HepG2 (cell line): Measurements from ENCODE around the gene BPHL. TPM values are rescaled to one million over a fixed set of nuclear protein-coding genes. Genes with fewer than 3 reads are reported as not detected.

Experiments
- CAMTA2 ChIP-seq: sonication (generic); formaldehyde crosslinking; IDR thresholded peaks from 2 replicates; pipeline ENCODE4 v1.4.0; 2020; ENCODE audit warnings: mild to moderate bottlenecking, missing genetic modification reagents, borderline replicate concordance
- CHD4 ChIP-seq: fragments of 200-600 bp; sonication (generic); IDR thresholded peaks from 2 replicates; pipeline ENCODE4 v1.7.0; 2017; ENCODE audit warnings: mild to moderate bottlenecking, low read length, borderline replicate concordance
- ERF ChIP-seq: IDR thresholded peaks from 2 replicates; pipeline ENCODE4 v1.6.1; 2018; ENCODE audit warnings: missing biosample characterization, missing genetic modification reagents
- FOXJ3 ChIP-seq: sonication (generic); formaldehyde crosslinking; IDR thresholded peaks from 2 replicates; pipeline ENCODE4 v1.4.0; 2020; ENCODE audit warnings: missing genetic modification reagents, mild to moderate bottlenecking, borderline replicate concordance
- GABPA ChIP-seq, 2 experiments: IDR thresholded peaks; 2 replicates each; pipeline ENCODE4 v1.6.1; 2011 to 2016; ENCODE audit warnings: low read depth in 2 of 2, low read length in 1 of 2, missing biosample characterization in 1 of 2, missing genetic modification characterization in 1 of 2
- GZF1 ChIP-seq: sonication (generic); formaldehyde crosslinking; IDR thresholded peaks from 2 replicates; pipeline ENCODE4 v1.5.1; 2020; ENCODE audit warnings: mild to moderate bottlenecking, missing genetic modification reagents
- HOXA7 ChIP-seq: sonication (generic); formaldehyde crosslinking; IDR thresholded peaks from 2 replicates; pipeline ENCODE4 v1.8.1; 2022; ENCODE audit warnings: mild to moderate bottlenecking, missing genetic modification reagents, moderate library complexity
- MAF1 ChIP-seq: sonication (generic); formaldehyde crosslinking; IDR thresholded peaks from 2 replicates; pipeline ENCODE4 v1.5.0; 2020; ENCODE audit warnings: missing genetic modification reagents, borderline replicate concordance
- NFRKB ChIP-seq: fragments of 450-650 bp; IDR thresholded peaks from 2 replicates; pipeline ENCODE4 v1.6.1; 2017
- NONO ChIP-seq, 2 experiments: fragments of 450-650 bp in 1 of 2; sonication (generic) in 1 of 2; formaldehyde crosslinking in 1 of 2; IDR thresholded peaks in 1 of 2; conservative IDR thresholded peaks in 1 of 2; 2 replicates each; pipeline versions ENCODE4 v1.6.1 to v1.8.0; 2017 to 2022; ENCODE audit warnings: mild to moderate bottlenecking in 1 of 2, missing genetic modification reagents in 1 of 2, moderate library complexity in 1 of 2
- POLR2AphosphoS5 ChIP-seq: IDR thresholded peaks from 2 replicates; pipeline ENCODE4 v1.6.1; 2012; ENCODE audit warnings: low read depth, low read length
- SRSF9 ChIP-seq: fragments of 200-400 bp; formaldehyde crosslinking; IDR thresholded peaks from 2 replicates; pipeline ENCODE4 v1.6.1; 2018; ENCODE audit warnings: borderline replicate concordance, mild to moderate bottlenecking, low read depth, low read length; ENCODE audit not compliant: insufficient read depth, poor library complexity, severe bottlenecking
- TERF1 ChIP-seq: sonication (generic); formaldehyde crosslinking; IDR thresholded peaks from 2 replicates; pipeline ENCODE4 v1.8.0; 2022; ENCODE audit warnings: mild to moderate bottlenecking, missing genetic modification reagents, moderate library complexity
- ZBTB1 ChIP-seq: sonication (generic); formaldehyde crosslinking; IDR thresholded peaks from 2 replicates; pipeline ENCODE4 v1.4.0; 2020; ENCODE audit warnings: missing genetic modification reagents, borderline replicate concordance
- ZFX ChIP-seq: sonication (generic); formaldehyde crosslinking; IDR thresholded peaks from 2 replicates; pipeline ENCODE4 v1.4.0; 2020; ENCODE audit warnings: mild to moderate bottlenecking, low read depth, missing genetic modification reagents, moderate library complexity
- ZKSCAN5 ChIP-seq: sonication (generic); formaldehyde crosslinking; IDR thresholded peaks from 2 replicates; pipeline ENCODE4 v1.5.1; 2020; ENCODE audit warnings: mild to moderate bottlenecking, missing genetic modification reagents
- ZMYM2 ChIP-seq: sonication (generic); formaldehyde crosslinking; IDR thresholded peaks from 2 replicates; pipeline ENCODE4 v1.8.0; 2022; ENCODE audit warnings: mild to moderate bottlenecking, missing genetic modification reagents
- ZNF17 ChIP-seq: sonication (generic); formaldehyde crosslinking; IDR thresholded peaks from 2 replicates; pipeline ENCODE4 v1.5.0; 2020; ENCODE audit warnings: mild to moderate bottlenecking, missing genetic modification reagents
- ZNF614 ChIP-seq: IDR thresholded peaks from 2 replicates; pipeline ENCODE4 v1.6.1; 2018; ENCODE audit warnings: missing biosample characterization, missing genetic modification reagents, inconsistent platforms, borderline replicate concordance
- ZNF691 ChIP-seq: sonication (generic); formaldehyde crosslinking; IDR thresholded peaks from 2 replicates; pipeline ENCODE4 v1.4.0; 2020; ENCODE audit warnings: missing genetic modification reagents, low read depth, mild to moderate bottlenecking, borderline replicate concordance
- ZXDC ChIP-seq: sonication (generic); formaldehyde crosslinking; IDR thresholded peaks from 2 replicates; pipeline ENCODE4 v1.5.0; 2020; ENCODE audit warnings: mild to moderate bottlenecking, missing genetic modification reagents
- ZZZ3 ChIP-seq: sonication (generic); formaldehyde crosslinking; IDR thresholded peaks from 2 replicates; pipeline ENCODE4 v1.4.0; 2020; ENCODE audit warnings: missing genetic modification reagents, mild to moderate bottlenecking, borderline replicate concordance
- polyA plus RNA-seq, 8 experiments: library from polyadenylated mRNA; depleted of rRNA in 3 of 8; stranded (reverse) in 7 of 8; unstranded in 1 of 8; fragments of >200 nt; fragmentation: Illumina TruSeq in 4 of 8; extraction: Trizol in 4 of 8; gene quantifications; 2 replicates each; pipeline versions ENCODE4 v1.2.1 to v1.2.3, GENCODE V29; 2011 to 2016; ENCODE audit warnings: low read depth in 4 of 8, missing spikeins in 1 of 8, mixed read lengths in 1 of 8; ENCODE audit not compliant: insufficient read depth in 1 of 8
- total RNA-seq, 5 experiments: library from RNA; depleted of rRNA; stranded (reverse); fragments of >200 nt; fragmentation: Illumina TruSeq; extraction: Trizol; gene quantifications; 2 replicates each; pipeline ENCODE4 v1.2.3, GENCODE V29; 2016; ENCODE audit warnings: low read depth in 1 of 5
- TF ChIP-seq, protein P1 (sequence below): sonication (generic); formaldehyde crosslinking; IDR thresholded peaks from 2 replicates; pipeline ENCODE4 v1.8.0; 2022; ENCODE audit warnings: mild to moderate bottlenecking, missing genetic modification reagents

The BPHL gene
- total and polyA plus RNA-seq, 2 of the 13 experiments (the other 11 are each of a cell fraction or from before 2014, with no cell fraction given): 37.8 to 39.5 TPM

GRCh38 chr6:3157131-3157933, 38.8 kb downstream of the BPHL start, which contains the start of gene TUBB2A (continued):
- TF ChIP-seq TERF1 (CRISPR knock-in tag) (peak; percentile 97), ZMYM2 (CRISPR knock-in tag) (no peak), ZXDC (no peak), NFRKB (no peak), ZNF17 (CRISPR knock-in tag) (no peak), ZFX (CRISPR knock-in tag) (peak; percentile 89), FOXJ3 (CRISPR knock-in tag) (no peak), HOXA7 (CRISPR knock-in tag) (no peak), ZZZ3 (CRISPR knock-in tag) (no peak), GABPA (IDR thresholded peaks at IDR 0.05; ENCODE audit: low read depth, low read length) (no peak), GABPA (CRISPR knock-in tag; IDR thresholded peaks at IDR 0.05; ENCODE audit: low read depth) (no peak), CAMTA2 (CRISPR knock-in tag) (peak; percentile 79; the same call in 1 of the 2 replicates), CHD4 (no peak), POLR2AphosphoS5 (peak; percentile 84), ZBTB1 (CRISPR knock-in tag) (no peak), ZKSCAN5 (CRISPR knock-in tag) (no peak), SRSF9 (no peak), ERF (CRISPR knock-in tag) (peak; percentile 74; the same call in 1 of the 2 replicates), MAF1 (peak; percentile 53; the same call in 1 of the 2 replicates), GZF1 (CRISPR knock-in tag) (no peak), ZNF691 (peak; percentile 54; the same call in 1 of the 2 replicates), NONO (IDR thresholded peaks at IDR 0.05) (no peak), NONO (CRISPR knock-in tag; conservative IDR thresholded peaks at IDR 0.05) (peak; percentile 86; the same call in 1 of the 2 replicates), ZNF614 (CRISPR knock-in tag) (peak; percentile 80; the same call in 1 of the 2 replicates)
- TF ChIP-seq, protein P1, sequence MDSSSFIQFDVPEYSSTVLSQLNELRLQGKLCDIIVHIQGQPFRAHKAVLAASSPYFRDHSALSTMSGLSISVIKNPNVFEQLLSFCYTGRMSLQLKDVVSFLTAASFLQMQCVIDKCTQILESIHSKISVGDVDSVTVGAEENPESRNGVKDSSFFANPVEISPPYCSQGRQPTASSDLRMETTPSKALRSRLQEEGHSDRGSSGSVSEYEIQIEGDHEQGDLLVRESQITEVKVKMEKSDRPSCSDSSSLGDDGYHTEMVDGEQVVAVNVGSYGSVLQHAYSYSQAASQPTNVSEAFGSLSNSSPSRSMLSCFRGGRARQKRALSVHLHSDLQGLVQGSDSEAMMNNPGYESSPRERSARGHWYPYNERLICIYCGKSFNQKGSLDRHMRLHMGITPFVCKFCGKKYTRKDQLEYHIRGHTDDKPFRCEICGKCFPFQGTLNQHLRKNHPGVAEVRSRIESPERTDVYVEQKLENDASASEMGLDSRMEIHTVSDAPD: no peak
